Activated CD4-positive, alpha-beta memory T cell treated with anti-CD3 and anti-CD28 coated beads, Interleukin-2, amount 10 ng/mL, durations not matched to agents 7 days and 5 days (primary cell): ENCODE data around the gene EIF2B5. TPM values are rescaled to one million over a fixed set of nuclear protein-coding genes. Genes with fewer than 3 reads are reported as not detected.

Experiments used
- CTCF ChIA-PET: fragments of 350-600 bp; sonication (Branson Sonifier 250); formaldehyde crosslinking; loops from one replicate; lab custom pipeline; 2021; ENCODE audit warnings: antibody characterized with exemption, inconsistent platforms; lab: Charles Lee
- POLR2A ChIA-PET: fragments of 350-600 bp; sonication (Branson Sonifier 250); formaldehyde crosslinking; loops from one replicate; lab custom pipeline; 2021; ENCODE audit warnings: antibody characterized with exemption; lab: Charles Lee
- DNase-seq: peaks from one replicate; pipeline ENCODE4 v3.0.0-alpha.2; 2020
- H3K27ac Mint-ChIP-seq: one replicate; pipeline ENCODE4 v1.8.0; 2021; ENCODE audit warnings: mild to moderate bottlenecking, mixed read lengths
- H3K27me3 Mint-ChIP-seq: one replicate; pipeline ENCODE4 v1.8.0; 2021; ENCODE audit warnings: mixed read lengths
- H3K36me3 Mint-ChIP-seq: one replicate; pipeline ENCODE4 v1.8.0; 2021; ENCODE audit warnings: low read depth, mixed read lengths
- H3K4me1 Mint-ChIP-seq: one replicate; pipeline ENCODE4 v1.8.0; 2021; ENCODE audit warnings: mixed read lengths
- H3K4me3 Mint-ChIP-seq: one replicate; pipeline ENCODE4 v1.8.0; 2021; ENCODE audit warnings: mild to moderate bottlenecking, mixed read lengths
- H3K9me3 Mint-ChIP-seq: one replicate; pipeline ENCODE4 v1.8.0; 2021; ENCODE audit warnings: mixed read lengths
- total RNA-seq, 2 experiments: library from RNA; stranded (reverse); gene quantifications; one replicate each; pipeline ENCODE4 v1.2.3, GENCODE V29; 2021

Gene EIF2B5
- total RNA-seq, 2 experiments from 2014 or later, result 45.9 to 47.8 TPM

GRCh38 chr3:184132945-184133344 lies 2.2 kb upstream of the EIF2B5 start:
- Mint-ChIP-seq H3K36me3 (peaks cover 14% of the 10 kb centered on the region), H3K9me3 (no peaks in the 10 kb centered on the region), H3K4me3 (no peak overlapping the region), H3K27ac (no peak overlapping the region), H3K4me1 (peaks cover 27% of the 10 kb centered on the region), H3K27me3 (peaks cover 3% of the 10 kb centered on the region)
- POLR2A ChIA-PET, result interaction anchor here (0.6 to 4.9 kb wide), 2 partner anchors 23 to 132 kb away, joined by 3 to 27 read pairs; partner anchors contain the start of gene DVL3
- CTCF ChIA-PET, result interaction anchor here (1.4 kb wide), 1 partner anchor 94 kb away, joined by 4 read pairs; no protein-coding TSS in a partner anchor
- no peak for DNase-seq

GRCh38 chr3:184133840-184134745 lies 1.1 kb upstream of the EIF2B5 start:
- H3K4me3 Mint-ChIP-seq, result peak overlapping the region; percentile 98
- no peaks in the 10 kb centered on the region for H3K9me3 Mint-ChIP-seq
- H3K27me3 Mint-ChIP-seq, result no peaks in the 10 kb centered on the region
- peaks cover 29% of the 10 kb centered on the region for H3K4me1 Mint-ChIP-seq
- CTCF ChIA-PET, result interaction anchor here (1.4 to 4.1 kb wide), 3 partner anchors 11 to 116 kb away, joined by 6 to 17 read pairs (median 6); partner anchors contain the start of genes ABCC5 and EEF1AKMT4
- peak overlapping the region; percentile 90 for H3K27ac Mint-ChIP-seq
- peak; percentile 41 for DNase-seq
- POLR2A ChIA-PET, result interaction anchor here (1.0 to 4.9 kb wide), 8 partner anchors 10 to 250 kb away, joined by 3 to 27 read pairs (median 7); partner anchors contain the start of genes ALG3, DVL3 and EEF1AKMT4
- peaks cover 15% of the 10 kb centered on the region for H3K36me3 Mint-ChIP-seq

GRCh38 chr3:184134746-184135148 lies 411 bp upstream of the EIF2B5 start:
- Mint-ChIP-seq H3K9me3 (no peaks in the 10 kb centered on the region), H3K27ac (peak overlapping the region; percentile 90), H3K27me3 (no peaks in the 10 kb centered on the region), H3K4me3 (peak overlapping the region; percentile 98), H3K4me1 (peaks cover 29% of the 10 kb centered on the region), H3K36me3 (peaks cover 15% of the 10 kb centered on the region)
- DNase-seq, result no peak
- ChIA-PET CTCF (interaction anchor here (0.8 to 4.1 kb wide), 5 partner anchors 10 to 239 kb away, joined by 3 to 17 read pairs (median 6); partner anchors contain the start of genes ABCC5 and EEF1AKMT4), POLR2A (interaction anchor here (0.6 to 4.9 kb wide), 15 partner anchors 9 to 251 kb away, joined by 3 to 27 read pairs (median 4); partner anchors contain the start of genes ABCC5, ALG3, DVL3 and EEF1AKMT4)

- no peak for DNase-seq
- peaks cover 26% of the 10 kb centered on the region for H3K36me3 Mint-ChIP-seq
- H3K4me1 Mint-ChIP-seq, result peaks cover 31% of the 10 kb centered on the region
- no peaks in the 10 kb centered on the region for H3K27me3 Mint-ChIP-seq
- H3K9me3 Mint-ChIP-seq, result no peaks in the 10 kb centered on the region
- H3K27ac Mint-ChIP-seq, result peak overlapping the region; percentile 90
- ChIA-PET CTCF (interaction anchor here (0.7 to 4.1 kb wide), 5 partner anchors 9 to 231 kb away, joined by 3 to 17 read pairs (median 4); no protein-coding TSS in a partner anchor), POLR2A (interaction anchor here (0.9 to 4.9 kb wide), 10 partner anchors 8 to 251 kb away, joined by 3 to 27 read pairs (median 5); partner anchors contain the start of genes ABCF3, DVL3 and PARL)
- peak overlapping the region; percentile 98 for H3K4me3 Mint-ChIP-seq
Observed at GRCh38 chr3:184135911-184136260, 728 bp downstream of the EIF2B5 start.

GRCh38 chr3:184140436-184140835 lies 5.3 kb downstream of the EIF2B5 start:
- Mint-ChIP-seq H3K4me1 (peaks cover 24% of the 10 kb centered on the region), H3K4me3 (no peak overlapping the region), H3K9me3 (no peaks in the 10 kb centered on the region), H3K27me3 (no peaks in the 10 kb centered on the region), H3K36me3 (peaks cover 61% of the 10 kb centered on the region), H3K27ac (no peak overlapping the region)
- DNase-seq, result no peak
- ChIA-PET POLR2A (no interaction called here), CTCF (no interaction called here)

- H3K27ac Mint-ChIP-seq, result no peak overlapping the region
Observed at GRCh38 chr3:184142199-184142598, 7.0 kb downstream of the EIF2B5 start.

GRCh38 chr3:184143327-184143726 lies 8.2 kb downstream of the EIF2B5 start:
- Mint-ChIP-seq H3K27me3 (no peaks in the 10 kb centered on the region), H3K36me3 (peaks cover 57% of the 10 kb centered on the region), H3K9me3 (no peaks in the 10 kb centered on the region), H3K27ac (no peak overlapping the region), H3K4me3 (no peak overlapping the region), H3K4me1 (peaks cover 3% of the 10 kb centered on the region)
- POLR2A ChIA-PET, result interaction anchor here (1.8 to 2.2 kb wide), 2 partner anchors 8 to 12 kb away, joined by 5 to 13 read pairs; partner anchors contain the start of genes DVL3 and EIF2B5
- CTCF ChIA-PET, result interaction anchor here (1.5 to 3.4 kb wide), 2 partner anchors 7 to 85 kb away, joined by 6 to 17 read pairs; partner anchors contain the start of gene EIF2B5
- no peak for DNase-seq

More at GRCh38 chr3:184142199-184142598, 7.0 kb downstream of the EIF2B5 start:
- DNase-seq, result no peak
- H3K9me3 Mint-ChIP-seq, result no peaks in the 10 kb centered on the region
- H3K27me3 Mint-ChIP-seq, result no peaks in the 10 kb centered on the region
- H3K36me3 Mint-ChIP-seq, result peaks cover 66% of the 10 kb centered on the region
- no peak overlapping the region for H3K4me3 Mint-ChIP-seq
- ChIA-PET CTCF (no interaction called here), POLR2A (no interaction called here)
- H3K4me1 Mint-ChIP-seq, result peaks cover 10% of the 10 kb centered on the region

- no peak for DNase-seq
- no peak overlapping the region for H3K4me3 Mint-ChIP-seq
- H3K4me1 Mint-ChIP-seq, result peaks cover 3% of the 10 kb centered on the region
- H3K9me3 Mint-ChIP-seq, result no peaks in the 10 kb centered on the region
- ChIA-PET CTCF (interaction anchor here (0.6 to 3.4 kb wide), 5 partner anchors 8 to 249 kb away, joined by 3 to 17 read pairs (median 6); partner anchors contain the start of genes EEF1AKMT4 and EIF2B5), POLR2A (interaction anchor here (1.0 to 2.6 kb wide), 4 partner anchors 9 to 38 kb away, joined by 3 to 13 read pairs (median 6); partner anchors contain the start of genes DVL3 and EIF2B5)
- H3K27me3 Mint-ChIP-seq, result no peaks in the 10 kb centered on the region
- no peak overlapping the region for H3K27ac Mint-ChIP-seq
- peaks cover 57% of the 10 kb centered on the region for H3K36me3 Mint-ChIP-seq
Observed at GRCh38 chr3:184144505-184144904, 9.3 kb downstream of the EIF2B5 start.

GRCh38 chr3:184145111-184145524 lies 10.0 kb downstream of the EIF2B5 start:
- POLR2A ChIA-PET, result interaction anchor here (1.0 to 2.6 kb wide), 5 partner anchors 10 to 37 kb away, joined by 3 to 13 read pairs (median 5); partner anchors contain the start of genes DVL3 and EIF2B5
- Mint-ChIP-seq H3K4me3 (no peak overlapping the region), H3K9me3 (no peaks in the 10 kb centered on the region), H3K27ac (no peak overlapping the region), H3K36me3 (peaks cover 54% of the 10 kb centered on the region), H3K27me3 (no peaks in the 10 kb centered on the region), H3K4me1 (peaks cover 3% of the 10 kb centered on the region)
- DNase-seq, result peak; percentile 30
- CTCF ChIA-PET, result interaction anchor here (0.6 to 3.4 kb wide), 5 partner anchors 8 to 250 kb away, joined by 3 to 17 read pairs (median 6); partner anchors contain the start of genes EEF1AKMT4 and EIF2B5

GRCh38 chr3:184145751-184146270 lies 10.7 kb downstream of the EIF2B5 start:
- Mint-ChIP-seq H3K36me3 (peaks cover 47% of the 10 kb centered on the region), H3K4me3 (no peak overlapping the region), H3K4me1 (peaks cover 3% of the 10 kb centered on the region), H3K27ac (no peak overlapping the region), H3K27me3 (no peaks in the 10 kb centered on the region), H3K9me3 (no peaks in the 10 kb centered on the region)
- ChIA-PET CTCF (interaction anchor here (1.2 to 3.4 kb wide), 2 partner anchors 10 to 104 kb away, joined by 4 to 17 read pairs; partner anchors contain the start of genes EEF1AKMT4 and EIF2B5), POLR2A (interaction anchor here (1.0 to 2.6 kb wide), 3 partner anchors 10 to 36 kb away, joined by 3 to 7 read pairs (median 4); partner anchors contain the start of gene EIF2B5)
- DNase-seq, result no peak

GRCh38 chr3:184148076-184148475 lies 12.9 kb downstream of the EIF2B5 start:
- POLR2A ChIA-PET, result no interaction called here
- H3K4me3 Mint-ChIP-seq, result no peak overlapping the region
- H3K27ac Mint-ChIP-seq, result no peak overlapping the region
- CTCF ChIA-PET, result interaction anchor here (1.4 kb wide), 1 partner anchor 141 kb away, joined by 3 read pairs; no protein-coding TSS in a partner anchor
- peaks cover 25% of the 10 kb centered on the region for H3K36me3 Mint-ChIP-seq
- H3K4me1 Mint-ChIP-seq, result peaks cover 3% of the 10 kb centered on the region
- no peaks in the 10 kb centered on the region for H3K27me3 Mint-ChIP-seq
- no peaks in the 10 kb centered on the region for H3K9me3 Mint-ChIP-seq
- no peak for DNase-seq

- Mint-ChIP-seq H3K9me3 (no peaks in the 10 kb centered on the region), H3K27me3 (no peaks in the 10 kb centered on the region), H3K36me3 (peaks cover 16% of the 10 kb centered on the region), H3K4me1 (peaks cover 7% of the 10 kb centered on the region), H3K27ac (no peak overlapping the region), H3K4me3 (no peak overlapping the region)
- no peak for DNase-seq
- ChIA-PET CTCF (interaction anchor here (1.4 kb wide), 1 partner anchor 140 kb away, joined by 3 read pairs; no protein-coding TSS in a partner anchor), POLR2A (interaction anchor here (1.5 kb wide), 1 partner anchor 12 kb away, joined by 4 read pairs; no protein-coding TSS in a partner anchor)
Observed at GRCh38 chr3:184149123-184149522, 14.0 kb downstream of the EIF2B5 start.
